A673 (cell line): ENCODE data around the gene SKA2.

Experiments
- EZH2 ChIP-seq: fragments of 200-600 bp; sonication (generic); IDR thresholded peaks from 2 replicates; pipeline ENCODE4 v1.6.1; 2017; ENCODE audit warnings: borderline replicate concordance, low read depth, mild to moderate bottlenecking, mixed read lengths, antibody characterized with exemption, low read length; ENCODE audit not compliant: poor library complexity, severe bottlenecking
- TF ChIP-seq, protein P1 (sequence below): fragments of 300-800, 200-600 bp; sonication (generic); conservative IDR thresholded peaks from 2 replicates; pipeline ENCODE4 v1.5.1; 2017; ENCODE audit warnings: low read depth, mild to moderate bottlenecking, antibody characterized with exemption, low read length, moderate library complexity, mixed read lengths

DNA sequence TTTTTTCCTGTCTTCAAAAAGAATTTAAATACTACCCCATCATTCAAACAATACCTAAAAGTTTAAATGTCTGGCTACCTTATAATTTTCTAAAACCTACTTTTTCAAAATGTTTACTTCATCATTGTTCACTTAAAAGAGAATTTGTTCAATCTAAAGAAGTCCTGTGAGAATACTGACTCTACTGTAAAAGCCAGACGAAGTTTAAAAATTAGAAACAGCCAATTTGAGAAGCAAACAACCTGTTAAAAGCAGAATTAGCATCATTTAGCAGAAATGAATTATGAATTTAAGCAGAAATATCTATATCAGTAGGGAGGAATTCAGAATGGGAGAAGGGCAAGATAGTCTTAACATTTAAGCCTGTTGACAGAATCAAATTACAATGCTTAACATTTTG is 2.1 kb downstream of the SKA2 start:
- TF ChIP-seq, protein P1, sequence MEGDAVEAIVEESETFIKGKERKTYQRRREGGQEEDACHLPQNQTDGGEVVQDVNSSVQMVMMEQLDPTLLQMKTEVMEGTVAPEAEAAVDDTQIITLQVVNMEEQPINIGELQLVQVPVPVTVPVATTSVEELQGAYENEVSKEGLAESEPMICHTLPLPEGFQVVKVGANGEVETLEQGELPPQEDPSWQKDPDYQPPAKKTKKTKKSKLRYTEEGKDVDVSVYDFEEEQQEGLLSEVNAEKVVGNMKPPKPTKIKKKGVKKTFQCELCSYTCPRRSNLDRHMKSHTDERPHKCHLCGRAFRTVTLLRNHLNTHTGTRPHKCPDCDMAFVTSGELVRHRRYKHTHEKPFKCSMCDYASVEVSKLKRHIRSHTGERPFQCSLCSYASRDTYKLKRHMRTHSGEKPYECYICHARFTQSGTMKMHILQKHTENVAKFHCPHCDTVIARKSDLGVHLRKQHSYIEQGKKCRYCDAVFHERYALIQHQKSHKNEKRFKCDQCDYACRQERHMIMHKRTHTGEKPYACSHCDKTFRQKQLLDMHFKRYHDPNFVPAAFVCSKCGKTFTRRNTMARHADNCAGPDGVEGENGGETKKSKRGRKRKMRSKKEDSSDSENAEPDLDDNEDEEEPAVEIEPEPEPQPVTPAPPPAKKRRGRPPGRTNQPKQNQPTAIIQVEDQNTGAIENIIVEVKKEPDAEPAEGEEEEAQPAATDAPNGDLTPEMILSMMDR, result no peak
- no peak for TF ChIP-seq EZH2
